Uterus (tissue), 4 donors: ENCODE measurements around the gene LATS1. TPM values are rescaled to one million over a fixed set of nuclear protein-coding genes. Genes with fewer than 3 reads are reported as not detected.

Experiments used
- DNase-seq, 2 donors: peaks; one replicate each; pipeline ENCODE4 v3.0.0-alpha.2; 2019 to 2020
- H3K27ac ChIP-seq, 2 donors: fragments of 200-600 bp; sonication (generic); 1 replicate in 1 of 2; 2 replicates in 1 of 2; pipeline ENCODE4 v1.5.1; 2016 to 2018
- H3K27me3 ChIP-seq, 2 donors: fragments of 200-600 bp; sonication (generic); one replicate each; pipeline ENCODE4 v1.5.1; 2018 to 2019; ENCODE audit warnings: control low read depth in 1 of 2
- H3K36me3 ChIP-seq, 2 donors: fragments of 200-600 bp; sonication (generic); one replicate each; pipeline ENCODE4 v1.5.1; 2019; ENCODE audit warnings: control low read depth in 1 of 2
- H3K4me1 ChIP-seq, 2 donors: fragments of 200-600 bp; sonication (generic); one replicate each; pipeline ENCODE4 v1.5.1; 2018 to 2019; ENCODE audit warnings: control low read depth in 1 of 2
- H3K4me3 ChIP-seq, 2 donors: fragments of 200-600 bp; sonication (generic); 1 replicate in 1 of 2; 2 replicates in 1 of 2; pipeline ENCODE4 v1.5.1; 2018 to 2019; ENCODE audit warnings: mild to moderate bottlenecking in 1 of 2
- H3K9me3 ChIP-seq, 2 donors: fragments of 200-600 bp; sonication (generic); one replicate each; pipeline ENCODE4 v1.5.1; 2019; ENCODE audit warnings: control low read depth in 1 of 2
- CTCF ChIP-seq, 4 experiments: fragments of 200-600 bp in 2 of 4; fragments of 450-650 bp in 2 of 4; sonication (generic) in 2 of 4; IDR thresholded peaks; one replicate each; pipeline ENCODE4 v1.5.1; 2016 to 2019; ENCODE audit warnings: antibody characterized with exemption in 4 of 4, mild to moderate bottlenecking in 2 of 4, moderate library complexity in 1 of 4
- POLR2A ChIP-seq, 2 donors: fragments of 450-650 bp; IDR thresholded peaks; one replicate each; pipeline ENCODE4 v1.6.1; 2016; ENCODE audit warnings: antibody characterized with exemption in 2 of 2, mild to moderate bottlenecking in 1 of 2, moderate library complexity in 1 of 2
- intact Hi-C: fragments of 100-400 bp; cut with DNase I; formaldehyde crosslinking; loops from one replicate; pipeline ENCODE4 v1.15.1; 2023; ENCODE audit warnings: low total_unique reads
- total RNA-seq, 4 donors: library from RNA; depleted of rRNA in 3 of 4; stranded (reverse); fragments of >200 nt in 3 of 4; gene quantifications; one replicate each; pipeline versions ENCODE4 v1.1.0 to v1.2.4, GENCODE V29; 2014 to 2023
- donor health status: DM: yes; HTN: yes; CAD: no.

Gene LATS1
- total RNA-seq, 4 donors from 2014 or later: 8.5 to 45.4 (median 27.4) TPM

GRCh38 chr6:149725785-149726184 is 7.9 kb upstream of the LATS1 start:
- TF ChIP-seq CTCF (IDR thresholded peaks at IDR 0.05): no peak
- no peak for TF ChIP-seq POLR2A (IDR thresholded peaks at IDR 0.05)
- Histone ChIP-seq H3K4me3 (no peak overlapping the region), H3K4me1 (no peaks in the 10 kb centered on the region), H3K9me3 (no peaks in the 10 kb centered on the region), H3K36me3 (no peaks in the 10 kb centered on the region), H3K27me3 (no peaks in the 10 kb centered on the region), H3K27ac (no peak overlapping the region)
- no peak for DNase-seq
- intact Hi-C loops: no loop called here

GRCh38 chr6:149723771-149724417 is 6.0 kb upstream of the LATS1 start:
- peak; percentile 32 to 62 (median 56) for TF ChIP-seq CTCF (IDR thresholded peaks at IDR 0.05)
- TF ChIP-seq POLR2A (IDR thresholded peaks at IDR 0.05): no peak
- H3K27ac ChIP-seq: no peak overlapping the region
- H3K27me3 ChIP-seq: no peaks in the 10 kb centered on the region
- no peaks in the 10 kb centered on the region for H3K36me3 ChIP-seq
- intact Hi-C loops: no loop called here
- DNase-seq: peak in 1 of 2 donors; percentile 31
- no peak overlapping the region for H3K4me3 ChIP-seq
- H3K9me3 ChIP-seq: no peaks in the 10 kb centered on the region
- H3K4me1 ChIP-seq: no peaks in the 10 kb centered on the region

- Histone ChIP-seq H3K36me3 (no peaks in the 10 kb centered on the region), H3K27me3 (no peaks in the 10 kb centered on the region), H3K27ac (no peak overlapping the region), H3K4me1 (no peaks in the 10 kb centered on the region), H3K9me3 (no peaks in the 10 kb centered on the region), H3K4me3 (no peak overlapping the region)
- DNase-seq: no peak
- TF ChIP-seq CTCF (IDR thresholded peaks at IDR 0.05) (no peak), POLR2A (IDR thresholded peaks at IDR 0.05) (no peak)
- intact Hi-C loops: no loop called here
Observed at GRCh38 chr6:149723262-149723661, 5.4 kb upstream of the LATS1 start.

- no peak overlapping the region for H3K27ac ChIP-seq
- no peak for DNase-seq
- no peaks in the 10 kb centered on the region for H3K4me1 ChIP-seq
- no peaks in the 10 kb centered on the region for H3K9me3 ChIP-seq
- intact Hi-C loops: no loop called here
- TF ChIP-seq CTCF (IDR thresholded peaks at IDR 0.05) (no peak), POLR2A (IDR thresholded peaks at IDR 0.05) (no peak)
- H3K36me3 ChIP-seq: no peaks in the 10 kb centered on the region
- no peak overlapping the region for H3K4me3 ChIP-seq
- H3K27me3 ChIP-seq: no peaks in the 10 kb centered on the region
Observed at GRCh38 chr6:149719531-149719930, 1.6 kb upstream of the LATS1 start.

GRCh38 chr6:149717255-149717587 is 680 bp downstream of the LATS1 start:
- H3K4me1 ChIP-seq: no peaks in the 10 kb centered on the region
- H3K36me3 ChIP-seq: no peaks in the 10 kb centered on the region
- peak overlapping the region; percentile 98 to 99 for H3K27ac ChIP-seq
- H3K9me3 ChIP-seq: no peaks in the 10 kb centered on the region
- TF ChIP-seq POLR2A (IDR thresholded peaks at IDR 0.05) (no peak), CTCF (IDR thresholded peaks at IDR 0.05) (no peak)
- intact Hi-C loops: no loop called here
- peak overlapping the region; percentile 76 to 95 for H3K4me3 ChIP-seq
- DNase-seq: no peak
- no peaks in the 10 kb centered on the region for H3K27me3 ChIP-seq
